Measurements from ENCODE around the gene LDB2.

The LDB2 gene

GRCh38 chr4:16684935-16685334, 213.5 kb downstream of the LDB2 start:
- H3K27ac ChIP-seq = no peak overlapping the region
- TF ChIP-seq ZFX (IDR thresholded peaks at IDR 0.05; ENCODE audit: borderline replicate concordance) = no peak
- TF ChIP-seq, protein P1, sequence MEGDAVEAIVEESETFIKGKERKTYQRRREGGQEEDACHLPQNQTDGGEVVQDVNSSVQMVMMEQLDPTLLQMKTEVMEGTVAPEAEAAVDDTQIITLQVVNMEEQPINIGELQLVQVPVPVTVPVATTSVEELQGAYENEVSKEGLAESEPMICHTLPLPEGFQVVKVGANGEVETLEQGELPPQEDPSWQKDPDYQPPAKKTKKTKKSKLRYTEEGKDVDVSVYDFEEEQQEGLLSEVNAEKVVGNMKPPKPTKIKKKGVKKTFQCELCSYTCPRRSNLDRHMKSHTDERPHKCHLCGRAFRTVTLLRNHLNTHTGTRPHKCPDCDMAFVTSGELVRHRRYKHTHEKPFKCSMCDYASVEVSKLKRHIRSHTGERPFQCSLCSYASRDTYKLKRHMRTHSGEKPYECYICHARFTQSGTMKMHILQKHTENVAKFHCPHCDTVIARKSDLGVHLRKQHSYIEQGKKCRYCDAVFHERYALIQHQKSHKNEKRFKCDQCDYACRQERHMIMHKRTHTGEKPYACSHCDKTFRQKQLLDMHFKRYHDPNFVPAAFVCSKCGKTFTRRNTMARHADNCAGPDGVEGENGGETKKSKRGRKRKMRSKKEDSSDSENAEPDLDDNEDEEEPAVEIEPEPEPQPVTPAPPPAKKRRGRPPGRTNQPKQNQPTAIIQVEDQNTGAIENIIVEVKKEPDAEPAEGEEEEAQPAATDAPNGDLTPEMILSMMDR (IDR thresholded peaks at IDR 0.05) = no peak

GRCh38 chr4:16684097-16684496, 214.3 kb downstream of the LDB2 start:
- no peak for TF ChIP-seq ZFX (IDR thresholded peaks at IDR 0.05; ENCODE audit: borderline replicate concordance)
- TF ChIP-seq, protein P1 (IDR thresholded peaks at IDR 0.05) = no peak
- H3K27ac ChIP-seq = no peak overlapping the region

DNA sequence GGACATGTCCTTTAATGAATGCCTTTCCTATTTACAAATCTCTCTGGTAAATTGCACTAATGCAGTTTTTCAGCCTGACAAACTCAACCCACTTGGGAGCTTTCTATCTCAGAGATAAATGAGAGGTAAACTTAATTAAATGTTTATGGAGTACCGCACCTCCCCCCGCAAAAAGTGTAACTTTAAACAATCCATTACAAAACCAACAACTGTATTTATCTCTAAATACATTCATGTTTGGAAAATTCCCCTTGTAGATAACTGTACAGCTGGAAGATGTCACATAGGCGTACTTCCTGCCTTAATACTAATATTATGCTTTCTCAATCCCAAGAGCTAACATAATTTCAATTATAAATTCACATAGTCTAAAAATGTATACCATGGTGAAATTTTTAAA, 215.5 kb downstream of the LDB2 start:
- TF ChIP-seq, protein P1 (IDR thresholded peaks at IDR 0.05) = no peak
- no peak for TF ChIP-seq ZFX (IDR thresholded peaks at IDR 0.05; ENCODE audit: borderline replicate concordance)
- H3K27ac ChIP-seq = no peak overlapping the region

- no peak for TF ChIP-seq ZFX (IDR thresholded peaks at IDR 0.05; ENCODE audit: borderline replicate concordance)
- TF ChIP-seq, protein P1 (IDR thresholded peaks at IDR 0.05) = no peak
Observed at GRCh38 chr4:16677001-16677944, 221.2 kb downstream of the LDB2 start.

DNA sequence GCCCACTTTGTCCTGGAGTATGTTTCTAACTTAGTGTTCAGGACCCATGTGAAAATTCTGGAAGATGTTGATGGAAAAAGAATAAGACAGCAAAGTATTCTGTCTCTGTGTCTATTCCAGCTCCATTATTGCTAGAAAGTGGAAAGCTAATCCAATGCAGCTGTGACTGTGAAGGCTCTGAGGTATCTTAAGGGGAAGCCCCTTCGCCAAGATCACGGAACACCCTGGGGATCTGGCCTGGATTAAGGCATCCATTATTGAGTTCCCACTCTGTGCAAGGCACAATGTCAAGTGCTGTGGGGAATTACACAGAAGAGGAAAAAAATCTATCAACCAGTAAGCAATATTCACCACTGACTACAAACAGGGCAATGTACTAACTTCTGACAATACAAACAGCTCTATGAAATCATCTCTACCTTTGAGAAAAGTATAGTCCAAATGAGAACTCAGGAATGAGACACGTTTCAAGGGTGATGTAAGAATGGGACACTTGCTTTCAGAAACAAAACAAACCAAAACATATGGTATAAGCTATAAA, 222.1 kb downstream of the LDB2 start:
- no peak overlapping the region for H3K27ac ChIP-seq
- TF ChIP-seq, protein P1 (IDR thresholded peaks at IDR 0.05) = no peak
- no peak for TF ChIP-seq ZFX (IDR thresholded peaks at IDR 0.05; ENCODE audit: borderline replicate concordance)

More at GRCh38 chr4:16677001-16677944, 221.2 kb downstream of the LDB2 start:
- no peak overlapping the region for H3K27ac ChIP-seq

GRCh38 chr4:16674082-16674481, 224.4 kb downstream of the LDB2 start:
- no peak for TF ChIP-seq ZFX (IDR thresholded peaks at IDR 0.05; ENCODE audit: borderline replicate concordance)
- TF ChIP-seq, protein P1 (IDR thresholded peaks at IDR 0.05) = no peak
- H3K27ac ChIP-seq = no peak overlapping the region

DNA sequence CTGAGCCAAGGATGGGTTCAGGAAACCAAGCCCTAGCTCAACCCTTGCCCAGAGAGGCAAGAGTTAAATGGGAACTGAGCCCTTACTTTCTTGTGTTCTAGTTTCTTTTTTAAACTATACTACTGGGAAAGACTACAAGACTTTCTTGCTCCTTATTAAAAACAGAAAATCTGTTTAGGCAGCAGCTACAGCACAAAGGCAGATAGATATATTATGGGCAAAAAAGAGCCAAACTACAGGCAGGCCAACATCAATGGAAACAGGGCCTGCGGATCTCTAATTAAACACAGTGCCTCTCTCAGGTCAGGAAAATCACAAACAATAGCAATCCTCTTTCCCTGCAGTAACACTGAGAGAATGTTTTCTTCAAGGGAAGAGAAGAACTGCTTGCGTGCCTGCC, 226.0 kb downstream of the LDB2 start:
- no peak for TF ChIP-seq ZFX (IDR thresholded peaks at IDR 0.05; ENCODE audit: borderline replicate concordance)
- TF ChIP-seq, protein P1 (IDR thresholded peaks at IDR 0.05) = no peak
- no peak overlapping the region for H3K27ac ChIP-seq
